Lung (tissue), 12 donors: Measurements from ENCODE around the gene COBL. TPM values are rescaled to one million over a fixed set of nuclear protein-coding genes. Genes with fewer than 3 reads are reported as not detected.

Experiments used
- ATAC-seq: fragments of 200-7000 bp; cut with Tn5 transposase; one replicate; pipeline ENCODE4 v1.9.1; 2020; ENCODE audit warnings: moderate number of reproducible peaks; ENCODE audit not compliant: insufficient read depth, low FRiP score
- DNase-seq, 3 donors: peaks; one replicate each; pipeline ENCODE4 v3.0.0-alpha.2; 2013 to 2017
- H3K27ac ChIP-seq, 2 donors: one replicate each; pipeline ENCODE4 v1.5.1; 2013; ENCODE audit warnings: mild to moderate bottlenecking in 2 of 2, moderate library complexity in 2 of 2, control low read depth in 1 of 2, inconsistent platforms in 1 of 2, low read depth in 1 of 2, low read length in 1 of 2
- H3K27me3 ChIP-seq, 3 donors: one replicate each; pipeline ENCODE4 v1.5.1; 2013; ENCODE audit warnings: low read length in 2 of 3; ENCODE audit not compliant: control insufficient read depth in 3 of 3, insufficient read depth in 3 of 3
- H3K36me3 ChIP-seq, 4 donors: one replicate each; pipeline ENCODE4 v1.5.1; 2013; ENCODE audit warnings: low read length in 4 of 4, mild to moderate bottlenecking in 1 of 4, moderate library complexity in 1 of 4; ENCODE audit not compliant: control insufficient read depth in 4 of 4, insufficient read depth in 4 of 4
- H3K4me1 ChIP-seq, 5 donors: one replicate each; pipeline ENCODE4 v1.5.1; 2013; ENCODE audit warnings: low read length in 5 of 5, mild to moderate bottlenecking in 2 of 5, moderate library complexity in 1 of 5; ENCODE audit not compliant: control insufficient read depth in 5 of 5, insufficient read depth in 5 of 5
- H3K4me3 ChIP-seq: one replicate; pipeline ENCODE4 v1.5.1; 2013; ENCODE audit warnings: mild to moderate bottlenecking, control low read depth, moderate library complexity
- H3K9ac ChIP-seq, 2 donors: one replicate each; pipeline ENCODE4 v1.5.1; 2013; ENCODE audit warnings: low read length in 2 of 2, control low read depth in 1 of 2; ENCODE audit not compliant: insufficient read depth in 1 of 2
- H3K9me3 ChIP-seq, 4 donors: one replicate each; pipeline ENCODE4 v1.5.1; 2013; ENCODE audit warnings: low read length in 3 of 4, mild to moderate bottlenecking in 1 of 4, moderate library complexity in 1 of 4; ENCODE audit not compliant: control insufficient read depth in 4 of 4, insufficient read depth in 3 of 4
- CTCF ChIP-seq: IDR thresholded peaks from 2 replicates; pipeline ENCODE4 v1.5.1; 2012; ENCODE audit warnings: mild to moderate bottlenecking; ENCODE audit errors: control extremely low read depth, extremely low read depth
- WGBS, 2 donors: extraction: QIAGEN DNeasy Blood & Tissue Kit; methylation state at CpG; one replicate each; pipeline ENCODE4 v1.1.7; 2013; 5-methylcytosine and 5-hydroxymethylcytosine counted together
- polyA plus RNA-seq, 2 donors: library from polyadenylated mRNA; stranded (reverse); fragments of 200-250 nt; gene quantifications; one replicate each; pipeline ENCODE4 v1.2.1, GENCODE V29; 2013
- total RNA-seq, 2 donors: library from RNA; depleted of rRNA in 1 of 2; stranded (reverse); fragments of >200 nt in 1 of 2; gene quantifications; one replicate each; pipeline ENCODE4 v1.2.1, GENCODE V29; 2014 to 2021
- donor health status: control.
- donor health status: control.
- donor health status: Bipolar disorder and iron deficiency.
- donor health status: healthy.
- donor health status: DM: yes; HTN: yes; CAD: no.

Gene COBL
- total and polyA plus RNA-seq, 4 donors, result 6.3 to 38.1 (median 15.0) TPM

- Histone ChIP-seq H3K36me3 (no peaks in the 10 kb centered on the region), H3K27ac (peak overlapping the region in 1 of 2 donors; percentile 6), H3K9me3 (peaks cover 0 to 3% (median 0%) of the 10 kb centered on the region in 4 donors), H3K27me3 (no peaks in the 10 kb centered on the region), H3K9ac (no peak overlapping the region), H3K4me3 (no peak overlapping the region), H3K4me1 (peaks cover 0 to 12% (median 0%) of the 10 kb centered on the region in 5 donors)
- TF ChIP-seq CTCF, result peak; percentile 11
- no peak for ATAC-seq
- peak in 2 of 3 donors; percentile 40 to 59 for DNase-seq
- 26 to 33% methylated on average over 4 of the region's 4 CpGs for WGBS, 2 donors
Observed at GRCh38 chr7:51141451-51142003, 175.1 kb downstream of the COBL start.

- ATAC-seq (no peak), DNase-seq (no peak)
- Histone ChIP-seq H3K27me3 (no peaks in the 10 kb centered on the region), H3K4me3 (no peak overlapping the region), H3K4me1 (peaks cover 0 to 12% (median 0%) of the 10 kb centered on the region in 5 donors), H3K9me3 (peaks cover 0 to 2% (median 0%) of the 10 kb centered on the region in 4 donors), H3K27ac (peak overlapping the region in 1 of 2 donors; percentile 62), H3K9ac (no peak overlapping the region), H3K36me3 (no peaks in the 10 kb centered on the region)
- 55 to 62% methylated on average over 15 of the region's 15 CpGs for WGBS, 2 donors
- no peak for TF ChIP-seq CTCF
Observed at GRCh38 chr7:51140199-51141164, 176.1 kb downstream of the COBL start.

GRCh38 chr7:51139796-51140195 is 176.8 kb downstream of the COBL start:
- no peak for ATAC-seq
- Histone ChIP-seq H3K27ac (no peak overlapping the region), H3K4me1 (peaks cover 0 to 12% (median 0%) of the 10 kb centered on the region in 5 donors), H3K9ac (no peak overlapping the region), H3K9me3 (peaks cover 0 to 2% (median 0%) of the 10 kb centered on the region in 4 donors), H3K27me3 (no peaks in the 10 kb centered on the region), H3K4me3 (no peak overlapping the region), H3K36me3 (no peaks in the 10 kb centered on the region)
- TF ChIP-seq CTCF, result no peak
- DNase-seq, result no peak
- whole genome bisulfite sequencing, 2 donors, result 59 to 72% methylated on average over 1 of the region's 1 CpG
